OCI-LY1 (cell line): ENCODE data around the gene CRY1.

Source experiments
- CTCF ChIP-seq: fragments of 200-600 bp; sonication (generic), shearing (Covaris generic); IDR thresholded peaks from 2 replicates; pipeline ENCODE4 v1.5.1; 2017; ENCODE audit warnings: mild to moderate bottlenecking, antibody characterized with exemption, low read length, moderate library complexity, mixed read lengths
- EZH2 ChIP-seq: fragments of 200-600 bp; sonication (generic), shearing (Covaris generic); IDR thresholded peaks from 2 replicates; pipeline ENCODE4 v1.8.0; 2017; ENCODE audit warnings: borderline replicate concordance, mixed run types, mild to moderate bottlenecking, antibody characterized with exemption, low read length, moderate library complexity, mixed read lengths

GRCh38 chr12:107134558-107134957 is 41.2 kb upstream of the CRY1 start:
- TF ChIP-seq CTCF (peak; percentile 38), EZH2 (no peak)
